Stimulated activated CD4-positive, alpha-beta T cell treated with anti-CD3 and anti-CD28 coated beads, Interleukin-2, amount 100 ng/mL, for 48 hours (primary cell): ENCODE data around the gene FOCAD.
A peak's percentile ranks its signal among the peaks of the same experiment; 100 is the strongest.

Source experiments
- DNase-seq, 2 donors: peaks; one replicate each; pipeline ENCODE4 v3.0.0-alpha.2; 2020

Gene FOCAD

DNA sequence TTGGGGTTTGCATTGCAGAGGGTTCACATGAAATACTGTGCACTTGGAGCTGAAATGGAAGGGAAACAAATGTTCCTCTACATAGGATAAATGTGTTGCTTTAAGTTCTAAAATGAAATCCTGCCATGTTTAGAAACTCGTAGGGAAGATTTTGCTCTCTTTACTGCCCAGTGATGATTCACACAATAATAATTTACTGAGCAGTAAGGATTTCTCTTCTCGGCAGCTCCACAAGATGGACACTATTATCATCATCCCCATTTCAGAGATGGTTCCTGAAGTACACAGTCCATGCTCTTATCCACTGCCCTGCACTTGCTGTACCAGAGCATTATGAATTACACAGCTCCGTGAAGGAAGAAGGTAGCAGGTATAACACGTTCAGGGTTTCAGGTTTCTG lies 343.2 kb downstream of the FOCAD start:
- no peak for DNase-seq

DNA sequence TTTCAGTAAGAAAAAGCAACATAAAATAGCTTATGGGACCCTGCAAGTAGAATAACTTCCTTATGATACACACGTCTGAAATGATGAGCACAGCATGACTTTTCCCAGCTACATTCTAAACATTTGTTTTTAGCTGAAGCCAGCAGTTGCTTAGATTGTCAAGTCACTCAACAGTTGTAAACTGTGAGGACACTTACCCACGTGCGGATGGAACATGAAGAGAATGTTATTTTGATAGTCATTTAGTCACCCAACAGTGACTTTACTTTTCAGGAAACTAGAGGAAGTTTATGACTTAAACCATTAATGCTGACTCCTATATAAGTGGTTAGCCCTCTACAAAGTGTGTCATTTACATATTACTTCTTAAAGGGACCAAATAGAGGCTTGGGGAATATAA lies 344.4 kb downstream of the FOCAD start:
- DNase-seq = no peak

DNA sequence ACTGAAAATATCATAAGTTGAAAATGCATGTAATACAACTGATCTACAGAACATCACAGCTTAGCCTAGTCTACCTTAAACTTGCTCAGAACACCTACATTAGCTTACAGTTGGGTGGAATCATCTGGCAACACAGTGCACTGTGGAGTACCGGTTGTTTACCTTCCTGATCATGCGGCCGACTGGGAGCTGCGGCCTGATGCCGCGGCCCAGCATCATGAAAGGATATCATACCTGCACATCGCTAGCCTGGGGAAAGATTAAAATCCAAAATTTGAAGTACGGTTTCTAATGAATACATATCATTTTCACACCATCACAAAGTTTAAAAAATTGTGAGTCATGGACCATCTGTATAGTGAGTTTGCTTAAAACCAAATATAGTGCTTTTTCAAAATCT lies 345.6 kb downstream of the FOCAD start:
- DNase-seq = no peak

DNA sequence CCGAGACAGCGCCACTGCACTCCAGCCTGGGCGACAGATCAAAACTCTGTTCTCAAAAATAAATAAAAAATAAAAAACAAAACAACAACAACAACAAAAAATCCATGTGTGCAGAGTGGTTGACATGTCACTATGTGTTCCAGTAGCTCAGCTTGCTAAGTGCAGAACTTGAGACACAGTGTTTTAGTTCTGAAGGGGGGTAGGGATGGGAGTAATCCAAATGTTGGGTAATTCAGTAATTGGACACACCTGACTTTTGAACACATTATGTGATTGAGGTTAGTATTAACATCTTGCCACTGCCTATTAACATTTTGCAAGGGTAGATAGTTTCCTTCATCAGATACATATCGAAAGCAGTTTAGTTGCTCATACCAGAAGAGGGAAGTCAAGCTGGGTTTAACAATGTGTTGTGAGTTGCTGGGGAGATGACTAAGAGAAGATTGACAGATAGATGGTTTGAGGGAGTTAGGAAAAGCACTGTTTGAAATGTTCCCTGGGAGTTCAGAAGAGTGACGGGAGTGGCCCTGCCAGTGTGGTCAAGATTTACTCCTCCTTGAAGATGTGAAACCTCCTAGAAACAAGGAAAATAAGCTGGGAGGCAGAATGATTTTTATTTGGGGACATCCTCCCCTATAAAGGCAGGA lies 346.5 kb downstream of the FOCAD start:
- peak in 1 of 2 donors; percentile 13 for DNase-seq

DNA sequence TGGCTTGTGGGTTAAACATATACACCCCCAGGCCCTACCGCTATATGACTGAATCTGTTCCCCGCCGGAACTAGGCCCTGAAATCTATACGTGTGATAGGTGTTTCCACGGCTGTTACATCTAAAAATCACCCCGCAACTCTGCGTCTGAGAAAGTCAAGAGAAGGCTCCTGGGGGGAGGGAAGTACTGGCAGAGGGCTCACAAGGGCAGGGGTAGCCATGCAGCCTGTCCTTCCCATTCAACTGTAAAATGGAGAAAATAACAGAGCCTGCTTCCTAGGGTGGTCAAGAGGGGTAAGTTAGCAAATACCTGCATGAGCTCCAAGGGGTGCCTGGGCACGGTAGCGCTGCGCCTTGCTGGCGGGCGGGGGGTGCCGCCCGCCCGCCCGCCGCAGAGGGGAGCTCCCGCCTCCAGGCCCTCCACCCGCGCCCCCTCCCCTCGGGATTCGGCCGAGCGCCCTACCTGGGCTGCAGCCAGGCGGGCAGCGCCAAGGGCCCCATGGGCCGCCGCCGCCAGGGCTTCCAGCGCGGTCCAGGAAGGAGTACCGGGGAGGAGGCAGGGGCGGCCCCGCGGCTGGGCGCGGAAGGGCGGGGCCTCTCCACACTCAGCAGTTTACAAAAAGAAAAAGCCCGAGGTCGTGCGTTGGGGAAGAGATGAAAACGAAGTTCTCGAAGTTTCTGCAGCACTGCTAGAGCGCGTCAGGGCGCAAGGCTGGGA lies 347.2 kb downstream of the FOCAD start, which contains the start of gene HACD4:
Gene HACD4, minus strand, starts transcription at position 550 of the 717 bp plus-strand sequence. Its CDS starts 50 bp downstream, at position 500.
- DNase-seq = peak; percentile 32 to 44

DNA sequence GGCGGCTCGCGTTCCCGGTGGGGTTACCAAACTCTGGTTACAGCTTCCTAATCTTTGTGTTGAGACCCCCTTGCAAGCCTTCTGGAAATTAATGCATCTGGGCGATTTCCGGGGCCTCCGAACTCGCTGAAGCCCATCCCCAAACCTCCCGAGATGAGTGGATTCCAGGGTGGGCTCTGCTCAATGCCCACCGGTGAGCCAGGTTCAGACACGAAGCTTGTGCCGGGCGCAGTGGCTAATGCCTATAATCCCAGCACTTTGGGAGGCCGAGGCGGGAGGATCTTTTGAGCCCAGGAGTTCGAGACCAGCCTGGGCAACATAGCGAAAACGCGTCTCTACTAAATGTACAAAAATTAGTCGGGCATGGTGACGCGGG lies 347.7 kb downstream of the FOCAD start:
- DNase-seq = no peak

DNA sequence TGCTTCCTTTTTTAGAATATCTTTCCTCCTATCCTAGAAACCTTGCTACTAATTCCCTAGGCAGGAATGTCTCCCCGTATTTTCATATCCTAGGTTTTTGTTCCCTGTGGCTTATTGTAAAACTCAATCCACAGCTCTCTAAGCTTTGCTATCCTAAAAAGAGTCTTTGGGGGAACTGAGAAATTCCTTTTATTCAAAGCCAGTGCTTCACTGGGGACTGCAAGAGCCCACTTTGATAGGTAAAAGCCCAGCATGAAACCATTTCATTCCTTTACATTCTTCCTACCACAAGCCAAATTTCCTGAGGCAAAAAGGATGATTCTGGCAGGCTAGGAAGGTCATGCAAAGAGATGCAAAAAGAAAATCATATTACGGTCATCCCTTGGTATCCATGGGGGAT lies 353.2 kb downstream of the FOCAD start:
- no peak for DNase-seq

DNA sequence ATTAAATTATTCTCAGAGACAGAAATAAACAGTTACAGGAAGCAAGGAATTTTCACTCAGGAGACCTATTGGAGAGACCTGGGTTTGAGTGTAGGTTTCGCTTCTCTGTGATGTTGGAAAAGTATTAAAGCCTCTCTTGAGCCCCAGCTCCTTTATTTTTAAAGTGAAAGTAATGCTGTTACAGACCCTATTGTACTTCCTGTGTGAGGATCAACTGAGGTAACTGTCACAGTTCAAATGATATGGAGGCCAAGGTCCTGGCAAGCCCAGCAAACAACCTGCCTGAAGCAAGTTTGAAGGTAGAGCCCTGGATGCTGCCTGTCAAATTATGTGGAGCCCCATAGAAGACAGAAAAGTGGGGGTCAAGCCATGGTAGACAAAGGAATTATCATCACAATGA lies 355.2 kb downstream of the FOCAD start:
- DNase-seq = no peak

DNA sequence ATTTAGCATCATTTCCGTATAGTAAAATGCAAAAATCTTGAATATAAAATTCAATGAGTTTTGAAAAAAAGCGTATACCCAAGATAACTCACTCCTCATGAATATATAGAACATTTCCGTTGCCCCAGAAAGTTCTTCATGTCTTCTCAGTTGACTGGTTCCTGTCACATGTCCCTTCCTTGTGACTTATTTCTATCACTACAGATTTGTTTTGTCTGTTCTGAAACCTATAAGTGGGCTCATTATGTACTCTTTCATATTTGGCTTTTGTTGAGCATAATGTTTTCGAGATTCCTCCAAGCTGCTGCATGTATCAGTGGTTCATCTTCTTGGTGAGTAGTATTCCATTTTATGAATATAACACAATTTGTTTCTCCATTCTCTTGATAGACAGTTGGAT lies 358.4 kb downstream of the FOCAD start:
- no peak for DNase-seq

DNA sequence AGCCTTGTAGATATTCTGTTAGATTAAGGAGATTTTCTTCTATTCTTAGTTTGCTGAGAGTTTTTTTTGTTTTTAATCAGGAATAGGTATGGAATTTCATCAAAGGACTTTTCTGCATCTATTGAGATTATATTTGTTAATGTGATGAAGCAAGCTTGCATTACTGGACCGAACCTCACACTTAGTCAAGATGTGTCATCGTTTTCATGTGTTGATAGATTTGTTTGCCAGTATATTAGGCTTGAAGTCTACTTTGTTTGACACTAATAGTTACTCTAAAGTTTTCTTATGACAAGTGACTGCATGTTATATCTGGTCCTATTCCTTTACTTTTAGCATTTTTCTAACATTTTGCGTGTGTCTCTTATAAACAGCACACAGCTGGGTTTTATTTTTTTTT lies 359.8 kb downstream of the FOCAD start:
- DNase-seq = no peak
